ENCODE results near the gene MNAT1. TPM values are rescaled to one million over a fixed set of nuclear protein-coding genes. Genes with fewer than 3 reads are reported as not detected.

The MNAT1 gene
- total RNA-seq, 1 experiment from 2014 or later: 95.7 TPM

DNA sequence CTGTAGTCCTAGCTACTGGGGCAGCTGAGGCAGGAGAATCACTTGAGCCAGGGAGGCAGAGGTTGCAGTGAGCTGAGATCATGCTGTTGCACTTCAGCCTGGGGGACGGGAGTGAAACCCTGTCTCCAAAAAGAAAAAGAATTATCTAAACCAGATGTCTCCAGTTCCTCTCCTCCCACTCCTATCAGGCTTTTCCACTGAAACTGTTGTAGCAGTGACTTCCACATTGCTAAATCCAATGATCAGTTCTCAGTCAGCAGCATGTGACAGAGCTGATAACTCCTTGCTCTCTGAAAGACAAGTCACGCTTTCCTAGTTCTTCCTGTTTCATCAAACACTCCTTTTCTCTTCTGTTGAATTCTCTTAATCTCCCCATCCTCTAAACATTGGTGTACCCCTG is 255.0 kb downstream of the MNAT1 start:
- no peaks in the 10 kb centered on the region for H4K20me1 ChIP-seq (ENCODE audit: low read length)
- peaks cover 32% of the 10 kb centered on the region; the same call in 1 of the 2 replicates for H3K36me3 ChIP-seq (ENCODE audit: low read depth, low read length)
- no peak for ATAC-seq
- ChIA-PET CTCF (no interaction called here), POLR2A (ENCODE audit: unreplicated experiment) (interaction anchor here (0.7 kb wide), 1 partner anchor 249 kb away, joined by 5 read pairs; no protein-coding TSS in a partner anchor)
- H3F3A ChIP-seq (ENCODE audit: low read length, unreplicated experiment): no peaks in the 10 kb centered on the region
- no peak overlapping the region for H3K9ac ChIP-seq (ENCODE audit: low read length)
- no peak for TF ChIP-seq EZH2 (IDR thresholded peaks at IDR 0.05; ENCODE audit: low read length, unreplicated experiment)
- TF ChIP-seq, protein P1, sequence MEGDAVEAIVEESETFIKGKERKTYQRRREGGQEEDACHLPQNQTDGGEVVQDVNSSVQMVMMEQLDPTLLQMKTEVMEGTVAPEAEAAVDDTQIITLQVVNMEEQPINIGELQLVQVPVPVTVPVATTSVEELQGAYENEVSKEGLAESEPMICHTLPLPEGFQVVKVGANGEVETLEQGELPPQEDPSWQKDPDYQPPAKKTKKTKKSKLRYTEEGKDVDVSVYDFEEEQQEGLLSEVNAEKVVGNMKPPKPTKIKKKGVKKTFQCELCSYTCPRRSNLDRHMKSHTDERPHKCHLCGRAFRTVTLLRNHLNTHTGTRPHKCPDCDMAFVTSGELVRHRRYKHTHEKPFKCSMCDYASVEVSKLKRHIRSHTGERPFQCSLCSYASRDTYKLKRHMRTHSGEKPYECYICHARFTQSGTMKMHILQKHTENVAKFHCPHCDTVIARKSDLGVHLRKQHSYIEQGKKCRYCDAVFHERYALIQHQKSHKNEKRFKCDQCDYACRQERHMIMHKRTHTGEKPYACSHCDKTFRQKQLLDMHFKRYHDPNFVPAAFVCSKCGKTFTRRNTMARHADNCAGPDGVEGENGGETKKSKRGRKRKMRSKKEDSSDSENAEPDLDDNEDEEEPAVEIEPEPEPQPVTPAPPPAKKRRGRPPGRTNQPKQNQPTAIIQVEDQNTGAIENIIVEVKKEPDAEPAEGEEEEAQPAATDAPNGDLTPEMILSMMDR (conservative IDR thresholded peaks at IDR 0.05; ENCODE audit: low read depth, low read length): no peak
- TF ChIP-seq EZH2phosphoT487 (IDR thresholded peaks at IDR 0.05; ENCODE audit: borderline replicate concordance, low read length): no peak
- H3K79me2 ChIP-seq (ENCODE audit: low read length): no peaks in the 10 kb centered on the region; the same call in 1 of the 2 replicates
- H3K4me1 ChIP-seq (ENCODE audit: insufficient read depth, low read length): no peaks in the 10 kb centered on the region
- BruUV-seq (replicated peaks): no TSS peak
- no peak overlapping the region for H3K4me3 ChIP-seq (ENCODE audit: low read length)
- no peak overlapping the region for H2AFZ ChIP-seq (ENCODE audit: low read length)
- no peak overlapping the region for H3K27ac ChIP-seq (ENCODE audit: low read length)
- H3K27me3 ChIP-seq (ENCODE audit: low read length): no peaks in the 10 kb centered on the region
- DNase-seq: no peak
- no peak overlapping the region for H3K4me2 ChIP-seq (ENCODE audit: low read length)
- no peaks in the 10 kb centered on the region for H3K9me3 ChIP-seq (ENCODE audit: low read length)
- intact Hi-C loops (cut with micrococcal nuclease): no loop called here
- H3K9me2 ChIP-seq (replicated peaks; ENCODE audit: low read length): no peaks in the 10 kb centered on the region

DNA sequence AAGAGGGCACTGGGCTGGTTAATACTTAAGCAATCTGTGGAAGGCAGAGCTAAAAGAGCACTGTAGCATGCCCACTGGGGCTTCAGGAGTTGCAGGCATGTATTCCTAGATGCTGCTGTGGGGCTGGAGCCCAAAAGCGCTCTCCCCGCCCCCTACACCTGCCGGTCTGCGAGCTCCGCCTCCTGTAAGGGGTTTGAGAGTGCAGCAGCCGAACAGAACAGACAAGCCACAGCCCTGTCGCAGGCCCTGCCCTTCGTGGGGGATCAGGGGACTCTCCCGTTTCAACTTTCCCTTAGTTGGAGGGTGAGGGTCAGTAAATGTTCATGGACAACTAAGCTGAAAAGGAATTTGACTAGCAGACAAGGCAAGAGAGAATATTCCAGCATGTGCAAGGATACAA is 264.1 kb downstream of the MNAT1 start:
- no peaks in the 10 kb centered on the region for H3K9me3 ChIP-seq (ENCODE audit: low read length)
- DNase-seq (no peak), ATAC-seq (no peak)
- no peak overlapping the region for H3K4me3 ChIP-seq (ENCODE audit: low read length)
- ChIA-PET CTCF (no interaction called here), POLR2A (ENCODE audit: unreplicated experiment) (no interaction called here)
- H3K79me2 ChIP-seq (ENCODE audit: low read length): no peaks in the 10 kb centered on the region
- H4K20me1 ChIP-seq (ENCODE audit: low read length): no peaks in the 10 kb centered on the region
- no TSS peak for BruUV-seq (replicated peaks)
- H3F3A ChIP-seq (ENCODE audit: low read length, unreplicated experiment): no peaks in the 10 kb centered on the region
- H3K4me2 ChIP-seq (ENCODE audit: low read length): no peak overlapping the region
- H3K9ac ChIP-seq (ENCODE audit: low read length): no peak overlapping the region
- no peaks in the 10 kb centered on the region for H3K9me2 ChIP-seq (replicated peaks; ENCODE audit: low read length)
- no peaks in the 10 kb centered on the region for H3K4me1 ChIP-seq (ENCODE audit: insufficient read depth, low read length)
- TF ChIP-seq EZH2phosphoT487 (IDR thresholded peaks at IDR 0.05; ENCODE audit: borderline replicate concordance, low read length) (no peak), EZH2 (IDR thresholded peaks at IDR 0.05; ENCODE audit: low read length, unreplicated experiment) (no peak)
- TF ChIP-seq, protein P1 (conservative IDR thresholded peaks at IDR 0.05; ENCODE audit: low read depth, low read length): no peak
- peaks cover 6% of the 10 kb centered on the region; the same call in 1 of the 2 replicates for H3K36me3 ChIP-seq (ENCODE audit: low read depth, low read length)
- intact Hi-C loops (cut with micrococcal nuclease): no loop called here
- H3K27ac ChIP-seq (ENCODE audit: low read length): no peak overlapping the region
- no peaks in the 10 kb centered on the region for H3K27me3 ChIP-seq (ENCODE audit: low read length)
- no peak overlapping the region for H2AFZ ChIP-seq (ENCODE audit: low read length)

- no peak for DNase-seq
- Histone ChIP-seq H3K27ac (ENCODE audit: low read length) (no peak overlapping the region), H3K79me2 (ENCODE audit: low read length) (no peaks in the 10 kb centered on the region), H4K20me1 (ENCODE audit: low read length) (no peaks in the 10 kb centered on the region), H3K4me1 (ENCODE audit: insufficient read depth, low read length) (no peaks in the 10 kb centered on the region), H2AFZ (ENCODE audit: low read length) (no peak overlapping the region), H3K36me3 (ENCODE audit: low read depth, low read length) (peaks cover 7% of the 10 kb centered on the region; the same call in 1 of the 2 replicates), H3K27me3 (ENCODE audit: low read length) (no peaks in the 10 kb centered on the region), H3K4me3 (ENCODE audit: low read length) (no peak overlapping the region), H3K4me2 (ENCODE audit: low read length) (no peak overlapping the region), H3K9me2 (replicated peaks; ENCODE audit: low read length) (no peaks in the 10 kb centered on the region), H3K9ac (ENCODE audit: low read length) (no peak overlapping the region), H3F3A (ENCODE audit: low read length, unreplicated experiment) (no peaks in the 10 kb centered on the region), H3K9me3 (ENCODE audit: low read length) (no peaks in the 10 kb centered on the region)
- ChIA-PET CTCF (no interaction called here), POLR2A (ENCODE audit: unreplicated experiment) (no interaction called here)
- no TSS peak for BruUV-seq (replicated peaks)
- no peak for TF ChIP-seq EZH2phosphoT487 (IDR thresholded peaks at IDR 0.05; ENCODE audit: borderline replicate concordance, low read length)
- TF ChIP-seq, protein P1 (conservative IDR thresholded peaks at IDR 0.05; ENCODE audit: low read depth, low read length): no peak
- TF ChIP-seq EZH2 (IDR thresholded peaks at IDR 0.05; ENCODE audit: low read length, unreplicated experiment): no peak
- intact Hi-C loops (cut with micrococcal nuclease): no loop called here
- ATAC-seq: no peak
These were observed 265.0 kb downstream of the MNAT1 start for GRCh38 chr14:60999536-60999935.

All from PC-3 (cell line).